Gastrocnemius medialis (tissue), 4 donors: ENCODE data around the gene ADORA2A. TPM values are rescaled to one million over a fixed set of nuclear protein-coding genes. Genes with fewer than 3 reads are reported as not detected.

Experiments
- ATAC-seq, 2 donors: fragments of 150-250 bp; one replicate each; pipeline ENCODE4 v1.9.1; 2016
- DNase-seq, 2 donors: peaks; one replicate each; pipeline ENCODE4 v3.0.0-alpha.2; 2019
- H3K27ac ChIP-seq, 4 donors: fragments of 200-600 bp; sonication (generic); 1 replicate in 1 of 4; 2 replicates in 3 of 4; pipeline ENCODE4 v1.5.1; 2016 to 2018; ENCODE audit warnings: mild to moderate bottlenecking in 2 of 4, moderate library complexity in 1 of 4
- H3K27me3 ChIP-seq, 3 donors: fragments of 200-600 bp; sonication (generic) in 2 of 3; 1 replicate in 1 of 3; 2 replicates in 2 of 3; pipeline versions ENCODE4 v1.5.1 to v1.6.0; 2016 to 2019; ENCODE audit warnings: mild to moderate bottlenecking in 1 of 3, moderate library complexity in 1 of 3
- H3K36me3 ChIP-seq, 2 donors: fragments of 200-600 bp; sonication (generic) in 1 of 2; one replicate each; pipeline ENCODE4 v1.5.1; 2017 to 2018
- H3K4me1 ChIP-seq, 2 donors: fragments of 200-600 bp; sonication (generic) in 1 of 2; one replicate each; pipeline ENCODE4 v1.5.1; 2016 to 2017; ENCODE audit warnings: mild to moderate bottlenecking in 2 of 2
- H3K4me3 ChIP-seq, 4 donors: fragments of 200-600 bp; sonication (generic) in 3 of 4; 1 replicate in 1 of 4; 2 replicates in 3 of 4; pipeline ENCODE4 v1.5.1; 2016 to 2019; ENCODE audit warnings: mild to moderate bottlenecking in 2 of 4
- H3K9me3 ChIP-seq, 3 donors: fragments of 200-600 bp; sonication (generic) in 2 of 3; 1 replicate in 1 of 3; 2 replicates in 2 of 3; pipeline ENCODE4 v1.5.1; 2016 to 2019
- POLR2A ChIP-seq, 2 donors: fragments of 450-650 bp; IDR thresholded peaks; one replicate each; pipeline ENCODE4 v1.6.1; 2017; ENCODE audit warnings: antibody characterized with exemption in 2 of 2, mild to moderate bottlenecking in 2 of 2, moderate library complexity in 2 of 2
- in situ Hi-C, 4 donors: fragments of 200-750 bp; cut with MboI; loops; one replicate each; pipeline versions ENCODE4 v1.15.0 to v1.8.0; 2017; ENCODE audit warnings: low sequenced_read_pairs in 4 of 4
- intact Hi-C: fragments of 100-400 bp; cut with DNase I; formaldehyde crosslinking; loops from one replicate; pipeline ENCODE4 v1.15.1; 2023; ENCODE audit warnings: low total_unique reads
- total RNA-seq, 4 donors: library from RNA; depleted of rRNA; stranded (reverse); fragments of >200 nt; gene quantifications; one replicate each; pipeline versions ENCODE4 v1.1.0 to v1.2.3, GENCODE V29; 2016
- TF ChIP-seq, protein P1 (sequence below), 5 experiments: fragments of 450-650 bp in 3 of 5; fragments of 200-600 bp in 2 of 5; sonication (generic) in 2 of 5; IDR thresholded peaks in 4 of 5; conservative IDR thresholded peaks in 1 of 5; 1 replicate in 4 of 5; 2 replicates in 1 of 5; pipeline ENCODE4 v1.5.1; 2016 to 2019; ENCODE audit warnings: antibody characterized with exemption in 5 of 5, mild to moderate bottlenecking in 3 of 5, moderate library complexity in 3 of 5

The ADORA2A gene
- total RNA-seq, 4 donors from 2014 or later = 0.39 to 3.6 (median 1.2) TPM

DNA sequence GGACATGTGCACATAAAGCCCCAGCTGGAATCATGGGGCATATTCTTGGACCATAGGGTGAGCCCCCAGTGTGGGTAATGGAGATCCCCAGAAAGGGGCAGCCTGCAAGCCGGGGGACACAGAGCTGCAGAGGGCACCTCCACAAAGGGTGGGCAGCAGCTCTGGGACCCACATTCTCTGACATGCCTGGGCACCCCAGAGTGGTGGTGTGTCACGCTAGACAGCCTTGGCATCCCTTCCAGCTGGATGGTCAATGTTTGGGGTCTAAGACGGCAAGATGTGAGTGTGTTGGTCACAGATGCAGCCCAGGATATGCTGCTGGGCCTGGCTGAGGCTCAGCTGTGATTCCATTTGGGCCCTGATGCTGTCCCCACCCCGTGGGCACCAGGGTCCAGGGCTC, 9.7 kb downstream of the ADORA2A start:
- Histone ChIP-seq H3K4me3 (no peak overlapping the region), H3K27me3 (no peaks in the 10 kb centered on the region), H3K27ac (peak overlapping the region in 3 of 4 donors; percentile 51 to 65 (median 65)), H3K4me1 (peaks cover 36 to 46% of the 10 kb centered on the region in 2 donors), H3K9me3 (no peaks in the 10 kb centered on the region), H3K36me3 (no peaks in the 10 kb centered on the region)
- DNase-seq (no peak), ATAC-seq (no peak)
- in situ Hi-C loops = loop anchor here in 3 of 4 donors (10.0 to 25.0 kb wide), 3 partner anchors 68 to 325 kb away; partner anchors contain the start of gene PIWIL3 (in 1 of the 3)
- intact Hi-C loops = no loop called here
- no peak for TF ChIP-seq POLR2A (IDR thresholded peaks at IDR 0.05)
- TF ChIP-seq, protein P1, sequence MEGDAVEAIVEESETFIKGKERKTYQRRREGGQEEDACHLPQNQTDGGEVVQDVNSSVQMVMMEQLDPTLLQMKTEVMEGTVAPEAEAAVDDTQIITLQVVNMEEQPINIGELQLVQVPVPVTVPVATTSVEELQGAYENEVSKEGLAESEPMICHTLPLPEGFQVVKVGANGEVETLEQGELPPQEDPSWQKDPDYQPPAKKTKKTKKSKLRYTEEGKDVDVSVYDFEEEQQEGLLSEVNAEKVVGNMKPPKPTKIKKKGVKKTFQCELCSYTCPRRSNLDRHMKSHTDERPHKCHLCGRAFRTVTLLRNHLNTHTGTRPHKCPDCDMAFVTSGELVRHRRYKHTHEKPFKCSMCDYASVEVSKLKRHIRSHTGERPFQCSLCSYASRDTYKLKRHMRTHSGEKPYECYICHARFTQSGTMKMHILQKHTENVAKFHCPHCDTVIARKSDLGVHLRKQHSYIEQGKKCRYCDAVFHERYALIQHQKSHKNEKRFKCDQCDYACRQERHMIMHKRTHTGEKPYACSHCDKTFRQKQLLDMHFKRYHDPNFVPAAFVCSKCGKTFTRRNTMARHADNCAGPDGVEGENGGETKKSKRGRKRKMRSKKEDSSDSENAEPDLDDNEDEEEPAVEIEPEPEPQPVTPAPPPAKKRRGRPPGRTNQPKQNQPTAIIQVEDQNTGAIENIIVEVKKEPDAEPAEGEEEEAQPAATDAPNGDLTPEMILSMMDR (IDR thresholded peaks at IDR 0.05 in 4 of 5, conservative IDR thresholded peaks at IDR 0.05 in 1 of 5) = no peak

DNA sequence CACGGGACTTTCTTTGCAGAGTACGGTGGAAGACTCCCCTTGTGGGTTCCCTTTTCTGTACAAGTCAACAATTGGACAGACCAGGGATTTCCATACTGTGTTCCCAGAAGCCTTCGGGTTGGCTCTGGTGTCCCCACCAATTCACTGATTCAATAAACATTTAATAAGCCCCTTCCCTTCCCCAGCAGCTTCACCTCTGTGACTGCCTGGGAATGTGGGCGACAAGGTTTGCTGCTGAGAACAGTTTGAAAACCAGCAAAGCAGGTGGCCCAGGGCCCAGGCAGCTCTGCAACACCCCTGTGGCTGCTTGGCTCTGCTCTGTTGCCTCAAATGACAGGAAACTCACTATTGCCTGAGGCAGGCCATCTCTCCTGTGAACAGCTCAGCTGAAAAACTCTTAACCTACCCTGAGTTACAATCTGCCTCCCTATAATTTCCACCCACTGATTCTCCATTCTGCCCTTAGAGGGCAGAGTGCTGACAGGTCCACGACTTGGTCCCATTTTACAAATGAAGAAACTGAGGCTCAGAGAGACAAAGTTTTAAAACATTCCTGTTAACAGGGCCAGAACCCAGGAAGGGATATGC, 10.4 kb downstream of the ADORA2A start:
- in situ Hi-C loops (loop anchor here in 3 of 4 donors (10.0 to 25.0 kb wide), 3 partner anchors 67 to 324 kb away; partner anchors contain the start of gene PIWIL3 (in 1 of the 3)), intact Hi-C loops (no loop called here)
- peak in 1 of 2 donors; percentile 9 for DNase-seq
- no peaks in the 10 kb centered on the region for H3K9me3 ChIP-seq
- no peak overlapping the region for H3K4me3 ChIP-seq
- H3K36me3 ChIP-seq = no peaks in the 10 kb centered on the region
- TF ChIP-seq, protein P1 (IDR thresholded peaks at IDR 0.05 in 4 of 5, conservative IDR thresholded peaks at IDR 0.05 in 1 of 5) = no peak
- no peak for TF ChIP-seq POLR2A (IDR thresholded peaks at IDR 0.05)
- no peaks in the 10 kb centered on the region for H3K27me3 ChIP-seq
- ATAC-seq = no peak
- peaks cover 30 to 39% of the 10 kb centered on the region in 2 donors for H3K4me1 ChIP-seq
- no peak overlapping the region for H3K27ac ChIP-seq

DNA sequence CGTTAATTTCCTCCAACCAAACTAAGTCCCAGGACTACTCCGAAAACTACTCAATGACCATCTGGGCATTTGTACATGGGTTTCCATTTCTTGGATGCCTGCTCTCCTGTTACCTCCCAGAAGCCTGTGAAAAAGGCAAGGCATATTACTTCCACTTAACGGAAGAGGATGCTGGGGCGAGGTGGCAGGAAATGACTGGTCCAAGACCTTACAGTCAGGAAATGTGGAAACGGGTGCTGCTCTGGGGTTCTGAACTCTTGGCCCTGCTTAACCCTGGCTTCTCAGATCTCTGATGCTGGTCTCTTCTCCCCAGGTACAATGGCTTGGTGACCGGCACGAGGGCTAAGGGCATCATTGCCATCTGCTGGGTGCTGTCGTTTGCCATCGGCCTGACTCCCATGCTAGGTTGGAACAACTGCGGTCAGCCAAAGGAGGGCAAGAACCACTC, 12.9 kb downstream of the ADORA2A start:
- DNase-seq (no peak), ATAC-seq (no peak)
- no peak overlapping the region for H3K27ac ChIP-seq

DNA sequence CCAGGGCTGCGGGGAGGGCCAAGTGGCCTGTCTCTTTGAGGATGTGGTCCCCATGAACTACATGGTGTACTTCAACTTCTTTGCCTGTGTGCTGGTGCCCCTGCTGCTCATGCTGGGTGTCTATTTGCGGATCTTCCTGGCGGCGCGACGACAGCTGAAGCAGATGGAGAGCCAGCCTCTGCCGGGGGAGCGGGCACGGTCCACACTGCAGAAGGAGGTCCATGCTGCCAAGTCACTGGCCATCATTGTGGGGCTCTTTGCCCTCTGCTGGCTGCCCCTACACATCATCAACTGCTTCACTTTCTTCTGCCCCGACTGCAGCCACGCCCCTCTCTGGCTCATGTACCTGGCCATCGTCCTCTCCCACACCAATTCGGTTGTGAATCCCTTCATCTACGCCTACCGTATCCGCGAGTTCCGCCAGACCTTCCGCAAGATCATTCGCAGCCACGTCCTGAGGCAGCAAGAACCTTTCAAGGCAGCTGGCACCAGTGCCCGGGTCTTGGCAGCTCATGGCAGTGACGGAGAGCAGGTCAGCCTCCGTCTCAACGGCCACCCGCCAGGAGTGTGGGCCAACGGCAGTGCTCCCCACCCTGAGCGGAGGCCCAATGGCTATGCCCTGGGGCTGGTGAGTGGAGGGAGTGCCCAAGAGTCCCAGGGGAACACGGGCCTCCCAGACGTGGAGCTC, 13.5 kb downstream of the ADORA2A start:
- Histone ChIP-seq H3K4me1 (peaks cover 10 to 16% of the 10 kb centered on the region in 2 donors), H3K36me3 (no peaks in the 10 kb centered on the region), H3K27ac (peak overlapping the region in 1 of 4 donors; percentile 27), H3K27me3 (no peaks in the 10 kb centered on the region), H3K4me3 (no peak overlapping the region), H3K9me3 (no peaks in the 10 kb centered on the region)
- ATAC-seq (no peak), DNase-seq (peak in 1 of 2 donors; percentile 19)
- no peak for TF ChIP-seq POLR2A (IDR thresholded peaks at IDR 0.05)
- TF ChIP-seq, protein P1 (IDR thresholded peaks at IDR 0.05 in 4 of 5, conservative IDR thresholded peaks at IDR 0.05 in 1 of 5) = peak in 1 of 5 experiments; percentile 14
- intact Hi-C loops = no loop called here
- in situ Hi-C loops = loop anchor here in 1 of 4 donors (25.0 kb wide), 1 partner anchor 321 kb away; the partner anchor contains the start of gene PIWIL3

More for the DNA sequence above, 12.9 kb downstream of the ADORA2A start:
- Histone ChIP-seq H3K36me3 (no peaks in the 10 kb centered on the region), H3K9me3 (no peaks in the 10 kb centered on the region), H3K4me1 (peaks cover 10 to 16% of the 10 kb centered on the region in 2 donors), H3K4me3 (no peak overlapping the region), H3K27me3 (no peaks in the 10 kb centered on the region)
- TF ChIP-seq POLR2A (IDR thresholded peaks at IDR 0.05) = no peak
- TF ChIP-seq, protein P1 (IDR thresholded peaks at IDR 0.05 in 4 of 5, conservative IDR thresholded peaks at IDR 0.05 in 1 of 5) = no peak
- intact Hi-C loops (no loop called here), in situ Hi-C loops (loop anchor here in 1 of 4 donors (25.0 kb wide), 1 partner anchor 322 kb away; the partner anchor contains the start of gene PIWIL3)
